NK-92 treated with Interleukin-12 subunit alpha and Interleukin-12 subunit beta, amount 100 ng/mL, for 24 hours (cell line): ENCODE results near the gene LUC7L3.
"Not testable (repeated sequence)": the region's sequence is repeated elsewhere in the genome, so short reads cannot be mapped to it uniquely, and the experiment has no call there.

Source experiments
- DNase-seq: peaks from one replicate; lab custom pipeline; 2025; lab: John Stamatoyannopoulos, UW

Gene LUC7L3

GRCh38 chr17:50710025-50710424, 9.4 kb upstream of the LUC7L3 start:
- DNase-seq, result no peak

- DNase-seq, result no peak
These were observed 8.8 kb upstream of the LUC7L3 start for GRCh38 chr17:50710650-50711049.

- DNase-seq, result no peak
These were observed 6.8 kb upstream of the LUC7L3 start for GRCh38 chr17:50712641-50713040.

- no peak for DNase-seq
These were observed 3.9 kb upstream of the LUC7L3 start for GRCh38 chr17:50715471-50715870.

GRCh38 chr17:50719924-50720794, 756 bp downstream of the LUC7L3 start:
- no peak for DNase-seq

GRCh38 chr17:50721194-50722010, 2.0 kb downstream of the LUC7L3 start:
- DNase-seq, result no peak

- DNase-seq, result no peak
These were observed 3.3 kb downstream of the LUC7L3 start for GRCh38 chr17:50722746-50723145.

GRCh38 chr17:50724622-50725021, 5.2 kb downstream of the LUC7L3 start:
- not testable (repeated sequence) for DNase-seq

- no peak for DNase-seq
These were observed 6.6 kb downstream of the LUC7L3 start for GRCh38 chr17:50725769-50726655.

GRCh38 chr17:50728112-50728429, 8.7 kb downstream of the LUC7L3 start:
- no peak for DNase-seq

GRCh38 chr17:50728881-50729765, 9.7 kb downstream of the LUC7L3 start:
- DNase-seq, result no peak

GRCh38 chr17:50731575-50732460, 12.4 kb downstream of the LUC7L3 start:
- DNase-seq, result no peak

GRCh38 chr17:50735287-50735686, 15.9 kb downstream of the LUC7L3 start:
- DNase-seq, result no peak

GRCh38 chr17:50737118-50737698, 17.8 kb downstream of the LUC7L3 start:
- DNase-seq, result no peak

- no peak for DNase-seq
These were observed 19.7 kb downstream of the LUC7L3 start for GRCh38 chr17:50739098-50739497.

- DNase-seq, result no peak
These were observed 26.2 kb downstream of the LUC7L3 start for GRCh38 chr17:50745631-50746030.

GRCh38 chr17:50749245-50749644, 29.8 kb downstream of the LUC7L3 start:
- DNase-seq, result no peak

- DNase-seq, result no peak
These were observed 35.1 kb downstream of the LUC7L3 start for GRCh38 chr17:50754521-50754920.

GRCh38 chr17:50758524-50758923, 39.1 kb downstream of the LUC7L3 start:
- no peak for DNase-seq
